DMS53 treated with DMSO at 0.1 percent for 48 hours (cell line): ENCODE results near the gene PGRMC2.
"Not testable (repeated sequence)": the region's sequence is repeated elsewhere in the genome, so short reads cannot be mapped to it uniquely, and the experiment has no call there.

Experiments used
- DNase-seq: peaks from one replicate; lab custom pipeline; 2025; ENCODE audit not compliant: unreplicated experiment; lab: John Stamatoyannopoulos, UW

The PGRMC2 gene

GRCh38 chr4:128271551-128271950 lies 16.1 kb downstream of the PGRMC2 start:
- DNase-seq = no peak

- no peak for DNase-seq
These were observed 18.6 kb downstream of the PGRMC2 start for GRCh38 chr4:128268970-128269369.

- no peak for DNase-seq
These were observed 19.9 kb downstream of the PGRMC2 start for GRCh38 chr4:128267745-128268144.

GRCh38 chr4:128267171-128267570 lies 20.4 kb downstream of the PGRMC2 start:
- DNase-seq = peak; percentile 12

- not testable (repeated sequence) for DNase-seq
These were observed 22.1 kb downstream of the PGRMC2 start for GRCh38 chr4:128265550-128265949.

- not testable (repeated sequence) for DNase-seq
These were observed 27.7 kb downstream of the PGRMC2 start for GRCh38 chr4:128259889-128260288.

GRCh38 chr4:128258166-128258565 lies 29.4 kb downstream of the PGRMC2 start:
- DNase-seq = not testable (repeated sequence)

- no peak for DNase-seq
These were observed 31.1 kb downstream of the PGRMC2 start for GRCh38 chr4:128256539-128256938.

GRCh38 chr4:128255906-128256305 lies 31.7 kb downstream of the PGRMC2 start:
- DNase-seq = no peak

GRCh38 chr4:128249787-128250668 lies 37.6 kb downstream of the PGRMC2 start:
- DNase-seq = no peak

GRCh38 chr4:128247906-128248305 lies 39.7 kb downstream of the PGRMC2 start:
- DNase-seq = no peak

GRCh38 chr4:128245391-128245790 lies 42.2 kb downstream of the PGRMC2 start:
- not testable (repeated sequence) for DNase-seq

- no peak for DNase-seq
These were observed 43.2 kb downstream of the PGRMC2 start for GRCh38 chr4:128244379-128244778.

GRCh38 chr4:128242601-128243000 lies 45.0 kb downstream of the PGRMC2 start:
- no peak for DNase-seq

GRCh38 chr4:128241981-128242380 lies 45.6 kb downstream of the PGRMC2 start:
- DNase-seq = no peak

- DNase-seq = no peak
These were observed 46.1 kb downstream of the PGRMC2 start for GRCh38 chr4:128241425-128241913.

- DNase-seq = no peak
These were observed 46.6 kb downstream of the PGRMC2 start for GRCh38 chr4:128241019-128241418.

GRCh38 chr4:128234836-128235235 lies 52.8 kb downstream of the PGRMC2 start:
- no peak for DNase-seq

- no peak for DNase-seq
These were observed 54.9 kb downstream of the PGRMC2 start for GRCh38 chr4:128232719-128233118.

- DNase-seq = peak; percentile 36
These were observed 58.5 kb downstream of the PGRMC2 start for GRCh38 chr4:128228845-128229795.

- peak; percentile 87 for DNase-seq
These were observed 59.5 kb downstream of the PGRMC2 start for GRCh38 chr4:128227991-128228571.
